Prostate gland (tissue), 2 donors: ENCODE measurements around the gene PODXL2.

ENCODE experiments used
- CTCF ChIP-seq, 4 experiments: fragments of 200-600 bp in 2 of 4; fragments of 450-650 bp in 2 of 4; sonication (generic) in 2 of 4; IDR thresholded peaks; 1 replicate in 3 of 4; 2 replicates in 1 of 4; pipeline ENCODE4 v1.5.1; 2016 to 2019; ENCODE audit warnings: antibody characterized with exemption in 4 of 4, mild to moderate bottlenecking in 2 of 4, moderate library complexity in 2 of 4
- POLR2A ChIP-seq: fragments of 450-650 bp; IDR thresholded peaks from one replicate; pipeline ENCODE4 v1.6.1; 2016; ENCODE audit warnings: antibody characterized with exemption, mild to moderate bottlenecking

GRCh38 chr3:127688416-127689265, 59.7 kb downstream of the PODXL2 start:
- TF ChIP-seq CTCF (IDR thresholded peaks at IDR 0.05) (no peak), POLR2A (no peak)
